Fibroblast of the aortic adventitia (primary cell): ENCODE measurements around the gene MRPL21. TPM values are rescaled to one million over a fixed set of nuclear protein-coding genes. Genes with fewer than 3 reads are reported as not detected.

Experiments used
- DNase-seq: peaks from one replicate; pipeline ENCODE4 v3.0.0-alpha.2; 2010; ENCODE audit warnings: low read depth
- H3K4me3 ChIP-seq: 2 replicates; pipeline ENCODE4 v1.5.1; 2011; ENCODE audit warnings: low read depth, mild to moderate bottlenecking, control low read depth, low read length, moderate library complexity
- CTCF ChIP-seq: IDR thresholded peaks from 2 replicates; pipeline ENCODE4 v1.5.1; 2011; ENCODE audit warnings: mild to moderate bottlenecking, low read length, control low read depth, inconsistent platforms; ENCODE audit not compliant: insufficient read depth
- total RNA-seq: library from RNA; depleted of rRNA; stranded (reverse); fragments of >200 nt; gene quantifications from 2 replicates; pipeline ENCODE4 v1.2.3, GENCODE V29; 2012; ENCODE audit warnings: low replicate concordance

Gene MRPL21
- total RNA-seq, 1 donor, result 57.8 TPM

- H3K4me3 ChIP-seq, result no peak overlapping the region
- no peak for DNase-seq
- no peak for TF ChIP-seq CTCF
Observed at GRCh38 chr11:68938816-68939582, 35.4 kb upstream of the MRPL21 start.

GRCh38 chr11:68938088-68938487 lies 34.5 kb upstream of the MRPL21 start:
- no peak overlapping the region for H3K4me3 ChIP-seq
- DNase-seq, result no peak
- no peak for TF ChIP-seq CTCF

- no peak overlapping the region for H3K4me3 ChIP-seq
- no peak for DNase-seq
- TF ChIP-seq CTCF, result no peak
Observed at GRCh38 chr11:68936676-68937620, 33.3 kb upstream of the MRPL21 start.

- no peak overlapping the region for H3K4me3 ChIP-seq
- TF ChIP-seq CTCF, result no peak
- DNase-seq, result no peak
Observed at GRCh38 chr11:68936358-68936636, 32.7 kb upstream of the MRPL21 start.

GRCh38 chr11:68935516-68936357 lies 32.1 kb upstream of the MRPL21 start:
- DNase-seq, result no peak
- no peak for TF ChIP-seq CTCF
- no peak overlapping the region for H3K4me3 ChIP-seq

GRCh38 chr11:68935066-68935465 lies 31.4 kb upstream of the MRPL21 start:
- TF ChIP-seq CTCF, result no peak
- no peak for DNase-seq
- H3K4me3 ChIP-seq, result no peak overlapping the region
